ENCODE data around the gene FAM8A1. TPM values are rescaled to one million over a fixed set of nuclear protein-coding genes. Genes with fewer than 3 reads are reported as not detected.
"Not testable (repeated sequence)": the region's sequence is repeated elsewhere in the genome, so short reads cannot be mapped to it uniquely, and the experiment has no call there.

FAM8A1 gene
- 1 to 10 TPM; 3.8 to 4.0 TPM for total RNA-seq

GRCh38 chr6:17599877-17600526 lies at the start of gene FAM8A1:
TSS of gene FAM8A1 (plus strand) at chr6:17600302. CDS start at chr6:17600410, 108 bp downstream.
- Mint-ChIP-seq H3K27me3 (no peaks in the 10 kb centered on the region), H3K9me3 (no peaks in the 10 kb centered on the region), H3K36me3 (peaks cover 9% of the 10 kb centered on the region), H3K27ac (peak within 1 kb of the TSS; percentile 74), H3K4me1 (peaks cover 29% of the 10 kb centered on the region), H3K4me3 (peak within 1 kb of the TSS; percentile 83)
- DNase-seq = peak; percentile 94

DNA sequence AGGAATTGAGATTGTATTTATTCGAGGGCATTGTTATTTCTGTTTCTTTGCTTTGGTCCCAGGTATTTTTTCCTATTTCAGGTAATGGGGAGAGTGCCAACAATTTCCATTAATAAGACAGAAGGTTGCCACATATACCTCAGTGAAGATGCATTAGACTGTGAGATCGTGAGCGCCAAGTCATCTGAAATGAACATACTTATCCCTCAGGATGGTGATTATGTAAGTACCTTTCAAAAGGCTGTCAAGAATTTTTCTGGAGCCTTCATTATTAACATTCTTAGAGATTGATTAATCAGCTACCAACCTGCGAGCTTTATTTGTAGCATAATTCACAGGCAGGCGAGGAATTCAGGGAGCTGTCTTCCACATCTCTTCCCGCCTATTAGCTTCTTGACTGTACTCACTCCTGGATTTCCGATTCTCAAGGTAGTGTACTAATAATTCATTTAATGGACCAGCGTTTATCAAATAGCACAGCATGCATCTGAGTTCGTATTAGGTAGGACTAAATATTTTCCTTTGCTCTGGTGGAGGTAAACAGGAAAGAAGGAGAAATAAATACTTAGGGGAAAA lies 48.6 kb upstream of the FAM8A1 start:
- no peaks in the 10 kb centered on the region for H3K4me1 Mint-ChIP-seq
- peaks cover 13% of the 10 kb centered on the region for H3K27me3 Mint-ChIP-seq
- no peak for DNase-seq
- H3K9me3 Mint-ChIP-seq = no peaks in the 10 kb centered on the region
- no peaks in the 10 kb centered on the region for H3K36me3 Mint-ChIP-seq
- no peak overlapping the region for H3K27ac Mint-ChIP-seq
- H3K4me3 Mint-ChIP-seq = no peak overlapping the region

DNA sequence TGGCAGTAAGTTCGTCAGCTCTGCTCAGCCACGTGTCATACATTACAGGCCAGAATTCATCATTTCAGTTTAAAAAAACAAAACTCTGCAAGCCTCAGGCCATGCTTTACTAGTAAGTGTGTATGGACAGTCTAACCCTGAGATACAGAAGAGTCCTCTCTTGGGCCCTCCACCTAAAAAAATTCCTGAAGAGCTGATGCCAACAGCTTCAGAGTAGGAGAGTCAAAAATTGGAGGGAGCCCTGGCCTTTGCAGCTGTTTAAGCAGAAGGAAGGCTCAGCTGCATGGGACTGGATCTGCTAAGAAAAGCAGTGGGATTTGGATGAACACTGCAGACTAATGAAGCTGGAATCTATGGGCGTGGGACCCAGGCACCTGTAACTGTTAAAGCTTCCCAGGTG lies 47.2 kb upstream of the FAM8A1 start:
- DNase-seq = no peak
- Mint-ChIP-seq H3K36me3 (no peaks in the 10 kb centered on the region), H3K27ac (no peak overlapping the region), H3K4me3 (no peak overlapping the region), H3K4me1 (no peaks in the 10 kb centered on the region), H3K27me3 (peaks cover 7% of the 10 kb centered on the region), H3K9me3 (no peaks in the 10 kb centered on the region)

DNA sequence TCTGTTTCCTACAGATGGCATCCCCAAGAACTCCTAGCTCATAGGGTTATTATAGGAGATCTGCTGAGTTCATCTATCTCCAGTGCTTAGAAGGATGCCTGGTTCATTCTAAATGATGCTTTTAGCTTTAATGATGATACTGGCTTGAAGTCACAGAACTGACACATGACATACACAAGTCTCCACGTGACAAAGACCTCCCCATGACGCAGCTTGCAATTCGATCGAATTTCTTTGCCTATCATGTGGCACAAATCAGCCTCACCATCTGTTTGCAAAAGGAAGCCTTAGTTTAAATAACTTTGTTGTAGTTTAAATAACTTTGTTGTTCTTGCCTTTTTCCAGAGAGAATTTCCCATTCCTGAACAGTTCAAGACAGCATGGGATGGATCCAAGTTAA lies 44.1 kb upstream of the FAM8A1 start:
- DNase-seq = no peak
- H3K27me3 Mint-ChIP-seq = no peaks in the 10 kb centered on the region
- H3K4me1 Mint-ChIP-seq = no peaks in the 10 kb centered on the region
- no peak overlapping the region for H3K4me3 Mint-ChIP-seq
- no peaks in the 10 kb centered on the region for H3K9me3 Mint-ChIP-seq
- H3K27ac Mint-ChIP-seq = no peak overlapping the region
- no peaks in the 10 kb centered on the region for H3K36me3 Mint-ChIP-seq

DNA sequence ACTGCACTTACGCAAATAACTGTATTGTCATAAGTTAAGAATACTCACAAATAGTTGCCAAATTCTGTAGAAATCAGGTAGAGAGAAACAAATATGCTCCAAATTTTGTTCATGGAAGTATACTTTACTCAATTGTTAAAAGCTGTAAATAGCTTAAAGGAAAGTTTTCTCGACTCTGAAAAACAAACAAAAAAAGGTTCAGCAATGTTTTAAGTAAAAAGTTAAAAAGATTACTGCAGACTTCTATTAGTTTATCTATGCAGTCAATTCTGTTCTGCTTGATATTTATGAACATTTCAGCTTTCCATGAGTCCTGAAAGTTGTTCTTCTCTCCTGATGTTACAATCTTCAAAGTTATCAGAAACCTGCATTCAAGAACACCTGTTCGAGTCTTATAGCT lies 37.5 kb upstream of the FAM8A1 start:
- Mint-ChIP-seq H3K36me3 (peaks cover 3% of the 10 kb centered on the region), H3K4me1 (no peaks in the 10 kb centered on the region), H3K9me3 (peaks cover 16% of the 10 kb centered on the region), H3K4me3 (no peak overlapping the region), H3K27ac (no peak overlapping the region), H3K27me3 (no peaks in the 10 kb centered on the region)
- DNase-seq = no peak

- DNase-seq = no peak
- Mint-ChIP-seq H3K4me3 (no peak overlapping the region), H3K27me3 (peaks cover 4% of the 10 kb centered on the region), H3K9me3 (peaks cover 16% of the 10 kb centered on the region), H3K36me3 (peaks cover 3% of the 10 kb centered on the region), H3K4me1 (no peaks in the 10 kb centered on the region), H3K27ac (no peak overlapping the region)
Observed at GRCh38 chr6:17565399-17565798, 34.7 kb upstream of the FAM8A1 start.

DNA sequence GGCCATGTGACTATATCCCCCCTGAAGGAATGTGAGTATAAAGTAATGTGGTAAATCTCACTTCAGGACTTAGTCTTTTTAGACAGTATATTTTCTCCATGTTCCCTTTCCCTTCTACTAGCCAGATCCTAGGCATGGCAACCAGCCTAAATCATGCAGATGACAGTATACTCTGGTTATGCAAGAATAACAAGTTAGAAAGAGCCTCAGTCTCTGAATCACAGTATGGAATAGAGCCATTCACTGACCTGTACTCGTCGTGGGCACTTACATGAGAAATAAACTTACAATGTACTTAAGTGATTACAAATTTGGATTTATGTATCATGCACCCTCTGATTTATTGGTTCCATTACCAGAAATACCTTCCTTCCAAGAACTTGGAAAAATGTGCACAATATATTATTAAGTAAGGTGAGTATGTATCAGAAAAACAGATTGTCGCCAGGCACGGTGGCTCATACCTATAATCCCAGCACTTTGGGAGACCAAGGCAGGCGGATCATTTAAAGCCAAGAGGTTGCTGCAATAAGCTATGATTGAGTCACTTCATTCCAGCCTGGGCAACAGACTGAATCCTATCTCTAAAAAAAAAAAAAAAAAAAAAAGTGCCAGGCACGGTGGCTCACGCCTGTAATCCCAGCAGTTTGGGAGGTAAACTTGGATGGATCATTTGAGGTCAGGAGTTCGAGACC lies 25.1 kb upstream of the FAM8A1 start:
- Mint-ChIP-seq H3K27me3 (peaks cover 14% of the 10 kb centered on the region), H3K9me3 (peaks cover 9% of the 10 kb centered on the region), H3K27ac (no peak overlapping the region), H3K4me3 (no peak overlapping the region), H3K4me1 (no peaks in the 10 kb centered on the region), H3K36me3 (no peaks in the 10 kb centered on the region)
- no peak for DNase-seq

- H3K4me1 Mint-ChIP-seq = no peaks in the 10 kb centered on the region
- H3K27me3 Mint-ChIP-seq = peaks cover 20% of the 10 kb centered on the region
- no peak overlapping the region for H3K4me3 Mint-ChIP-seq
- no peaks in the 10 kb centered on the region for H3K36me3 Mint-ChIP-seq
- H3K9me3 Mint-ChIP-seq = peaks cover 14% of the 10 kb centered on the region
- no peak for DNase-seq
- H3K27ac Mint-ChIP-seq = no peak overlapping the region
Observed at GRCh38 chr6:17577059-17577458, 23.0 kb upstream of the FAM8A1 start.

- Mint-ChIP-seq H3K4me1 (peaks cover 5% of the 10 kb centered on the region), H3K36me3 (no peaks in the 10 kb centered on the region), H3K9me3 (peaks cover 14% of the 10 kb centered on the region), H3K27ac (no peak overlapping the region), H3K4me3 (peak overlapping the region; percentile 67), H3K27me3 (peaks cover 5% of the 10 kb centered on the region)
- DNase-seq = peak; percentile 43
Observed at GRCh38 chr6:17580518-17581048, 19.5 kb upstream of the FAM8A1 start.

DNA sequence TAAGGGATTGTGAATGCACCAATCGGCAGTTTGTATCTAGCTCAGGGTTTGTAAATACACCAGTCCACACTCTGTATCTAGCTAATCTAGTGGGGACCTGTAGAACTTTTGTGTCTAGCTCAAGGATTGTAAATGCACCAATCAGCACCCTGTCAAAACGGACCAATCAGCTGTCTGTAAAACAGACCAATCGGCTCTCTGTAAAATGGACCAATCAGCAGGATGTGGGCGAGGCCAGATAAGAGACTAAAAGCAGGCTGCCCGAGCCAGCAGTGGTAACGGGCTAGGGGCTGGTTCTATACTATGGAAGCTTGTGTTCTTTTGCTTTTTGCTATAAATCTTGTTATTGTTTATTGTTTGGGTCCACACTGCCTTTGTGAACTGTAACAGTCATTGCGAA lies 18.8 kb upstream of the FAM8A1 start:
- Mint-ChIP-seq H3K4me3 (peak overlapping the region; percentile 12), H3K9me3 (peaks cover 14% of the 10 kb centered on the region)
- DNase-seq, H3K4me1 Mint-ChIP-seq, H3K36me3 Mint-ChIP-seq, H3K27me3 Mint-ChIP-seq, H3K27ac Mint-ChIP-seq: not testable (repeated sequence)

DNA sequence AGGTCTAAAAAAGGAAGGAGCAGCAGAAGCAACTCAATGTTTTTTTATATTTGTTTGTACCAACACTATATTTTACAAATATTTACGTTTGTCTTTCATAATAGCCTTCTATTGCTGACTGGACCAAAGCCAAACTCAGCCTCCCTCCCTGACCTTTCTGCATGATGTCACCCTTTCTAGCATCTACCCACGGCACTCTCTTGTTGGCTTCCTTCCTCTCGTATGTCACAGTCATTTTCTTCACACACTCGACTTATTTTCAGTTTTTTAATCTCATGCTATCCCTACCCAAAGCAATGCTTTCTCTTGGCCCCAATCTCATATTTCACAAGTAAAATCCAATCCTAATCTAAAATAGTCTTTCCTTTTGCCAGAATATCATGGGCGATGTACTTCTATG lies 16.3 kb upstream of the FAM8A1 start:
- peaks cover 5% of the 10 kb centered on the region for H3K9me3 Mint-ChIP-seq
- no peaks in the 10 kb centered on the region for H3K36me3 Mint-ChIP-seq
- no peak overlapping the region for H3K27ac Mint-ChIP-seq
- H3K4me1 Mint-ChIP-seq = peaks cover 5% of the 10 kb centered on the region
- DNase-seq = no peak
- H3K27me3 Mint-ChIP-seq = peaks cover 5% of the 10 kb centered on the region
- no peak overlapping the region for H3K4me3 Mint-ChIP-seq

- H3K27me3 Mint-ChIP-seq = peaks cover 5% of the 10 kb centered on the region
- H3K4me1 Mint-ChIP-seq = peaks cover 10% of the 10 kb centered on the region
- no peak overlapping the region for H3K4me3 Mint-ChIP-seq
- no peaks in the 10 kb centered on the region for H3K36me3 Mint-ChIP-seq
- H3K27ac Mint-ChIP-seq = no peak overlapping the region
- no peak for DNase-seq
- H3K9me3 Mint-ChIP-seq = peaks cover 5% of the 10 kb centered on the region
Observed at GRCh38 chr6:17584241-17584803, 15.8 kb upstream of the FAM8A1 start.

- H3K4me1 Mint-ChIP-seq = peaks cover 17% of the 10 kb centered on the region
- H3K27ac Mint-ChIP-seq = no peak overlapping the region
- no peaks in the 10 kb centered on the region for H3K36me3 Mint-ChIP-seq
- peaks cover 5% of the 10 kb centered on the region for H3K9me3 Mint-ChIP-seq
- no peak overlapping the region for H3K4me3 Mint-ChIP-seq
- peaks cover 4% of the 10 kb centered on the region for H3K27me3 Mint-ChIP-seq
- DNase-seq = no peak
Observed at GRCh38 chr6:17585766-17586490, 14.2 kb upstream of the FAM8A1 start.

DNA sequence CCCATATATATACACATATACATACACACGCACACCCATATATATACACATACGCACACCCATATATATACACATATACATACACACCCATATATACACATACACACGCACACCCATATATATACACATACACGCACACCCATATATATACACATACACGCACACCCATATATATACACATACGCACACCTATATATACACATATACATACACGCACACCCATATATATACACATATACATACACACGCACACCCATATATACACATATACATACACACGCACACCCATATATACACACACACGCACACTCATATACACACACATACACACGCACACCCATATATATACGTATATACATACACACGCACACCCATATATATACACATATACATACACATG lies 13.5 kb upstream of the FAM8A1 start:
- not testable (repeated sequence) for H3K9me3 Mint-ChIP-seq, H3K36me3 Mint-ChIP-seq, DNase-seq, H3K27me3 Mint-ChIP-seq, H3K27ac Mint-ChIP-seq, H3K4me3 Mint-ChIP-seq
- peaks cover 24% of the 10 kb centered on the region for H3K4me1 Mint-ChIP-seq

DNA sequence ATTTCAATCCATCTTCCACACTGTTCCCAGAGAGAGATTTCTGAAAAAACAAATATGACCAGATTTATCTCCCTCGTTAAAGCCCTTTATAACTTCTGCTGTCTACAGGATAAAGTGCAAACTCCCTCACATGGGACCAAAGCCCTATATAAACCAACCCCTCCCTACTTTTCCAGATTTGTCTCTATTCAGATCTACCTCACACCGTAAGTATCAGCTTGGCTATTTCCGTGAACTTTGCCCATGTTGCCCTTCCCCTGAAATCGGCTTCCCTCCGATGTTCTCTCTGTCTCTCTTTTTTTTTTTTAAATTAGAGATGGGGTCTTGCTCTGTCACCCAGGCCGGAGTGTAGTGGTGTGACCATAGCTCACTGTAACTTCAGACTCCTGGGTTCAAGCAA lies 12.1 kb upstream of the FAM8A1 start:
- Mint-ChIP-seq H3K4me1 (peaks cover 24% of the 10 kb centered on the region), H3K27ac (no peak overlapping the region), H3K36me3 (no peaks in the 10 kb centered on the region), H3K9me3 (no peaks in the 10 kb centered on the region), H3K4me3 (no peak overlapping the region), H3K27me3 (no peaks in the 10 kb centered on the region)
- no peak for DNase-seq
